Ammon's horn (tissue), 1 donor: ENCODE data around the gene CLEC14A.

ENCODE experiments used
- DNase-seq: peaks from one replicate; pipeline ENCODE4 v3.0.0-alpha.2; 2016; ENCODE audit warnings: low spot score

Gene CLEC14A, protein sequence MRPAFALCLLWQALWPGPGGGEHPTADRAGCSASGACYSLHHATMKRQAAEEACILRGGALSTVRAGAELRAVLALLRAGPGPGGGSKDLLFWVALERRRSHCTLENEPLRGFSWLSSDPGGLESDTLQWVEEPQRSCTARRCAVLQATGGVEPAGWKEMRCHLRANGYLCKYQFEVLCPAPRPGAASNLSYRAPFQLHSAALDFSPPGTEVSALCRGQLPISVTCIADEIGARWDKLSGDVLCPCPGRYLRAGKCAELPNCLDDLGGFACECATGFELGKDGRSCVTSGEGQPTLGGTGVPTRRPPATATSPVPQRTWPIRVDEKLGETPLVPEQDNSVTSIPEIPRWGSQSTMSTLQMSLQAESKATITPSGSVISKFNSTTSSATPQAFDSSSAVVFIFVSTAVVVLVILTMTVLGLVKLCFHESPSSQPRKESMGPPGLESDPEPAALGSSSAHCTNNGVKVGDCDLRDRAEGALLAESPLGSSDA

DNA sequence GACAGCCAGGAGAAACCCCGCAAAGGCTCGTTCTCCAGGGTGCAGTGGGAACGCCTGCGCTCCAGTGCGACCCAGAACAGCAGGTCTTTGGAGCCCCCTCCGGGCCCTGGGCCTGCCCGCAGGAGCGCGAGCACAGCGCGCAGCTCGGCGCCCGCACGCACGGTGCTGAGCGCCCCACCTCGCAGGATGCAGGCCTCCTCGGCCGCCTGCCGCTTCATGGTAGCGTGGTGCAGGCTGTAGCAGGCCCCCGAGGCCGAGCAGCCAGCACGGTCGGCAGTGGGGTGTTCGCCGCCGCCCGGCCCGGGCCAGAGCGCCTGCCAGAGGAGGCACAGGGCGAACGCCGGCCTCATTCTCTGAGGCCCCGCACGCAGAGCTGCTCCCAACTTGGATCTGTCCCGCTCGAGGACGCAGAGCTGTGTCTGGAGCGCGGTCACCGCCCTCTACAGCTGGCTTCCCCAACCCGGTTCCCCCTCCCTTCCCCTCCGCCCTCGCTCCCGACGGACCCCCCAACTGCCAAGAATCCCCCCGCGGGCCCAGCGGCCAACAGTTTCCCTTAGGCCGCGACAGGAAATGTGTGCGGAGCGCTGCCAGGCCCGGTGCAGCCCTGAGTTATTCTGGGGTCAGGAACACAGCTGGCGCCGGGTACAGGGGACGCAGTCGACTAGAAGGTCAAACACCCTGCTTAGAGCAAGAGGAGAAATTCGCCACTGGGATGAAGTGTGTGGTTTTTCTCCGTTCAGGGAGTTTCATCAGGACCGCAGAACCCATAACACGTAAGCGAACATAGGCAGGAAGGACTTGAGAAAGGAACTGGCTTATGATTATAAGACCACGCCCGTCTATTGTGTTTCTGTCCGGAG lies at the start of gene CLEC14A:
Gene CLEC14A, minus strand, starts transcription at position 421 of the 860 bp plus-strand sequence. Its CDS starts 71 bp downstream, at position 350.
- no peak for DNase-seq

DNA sequence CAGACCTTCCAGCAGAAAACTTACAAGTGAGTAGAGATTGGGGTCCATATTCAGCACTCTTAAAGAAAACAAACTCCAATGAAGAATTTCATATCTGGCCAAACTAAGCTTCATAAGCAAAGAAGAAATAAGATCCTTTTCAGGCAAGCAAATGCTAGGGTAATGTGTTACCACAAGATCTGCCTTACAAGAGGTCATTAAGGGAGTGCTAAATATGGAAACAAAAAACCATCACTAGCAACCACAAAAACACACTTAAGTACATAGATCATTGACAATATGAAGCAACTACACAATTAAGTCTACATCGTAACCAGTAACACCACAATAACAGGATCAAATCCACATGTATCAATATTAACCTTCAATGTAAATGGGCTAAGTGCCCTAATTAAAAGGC lies 47.1 kb upstream of the CLEC14A start:
- no peak for DNase-seq

DNA sequence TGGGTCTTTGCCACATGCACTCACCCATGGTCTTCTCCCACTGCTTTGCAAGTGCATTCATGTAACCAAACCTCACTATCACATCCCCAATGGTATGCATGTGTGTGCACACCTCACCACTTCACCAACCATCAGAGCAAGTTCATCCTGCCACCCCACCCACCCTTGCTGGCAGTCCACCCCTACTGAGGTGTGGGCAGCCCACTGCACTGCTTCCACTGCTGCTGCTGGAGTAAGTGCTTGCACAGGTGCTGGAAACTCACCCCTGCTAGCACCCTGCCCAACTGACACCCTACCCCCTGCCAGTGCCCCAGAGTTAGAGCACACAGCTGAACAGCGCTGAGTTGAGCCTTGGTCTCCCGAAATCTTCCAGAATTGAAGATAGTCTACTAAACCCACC lies 46.1 kb upstream of the CLEC14A start:
- no peak for DNase-seq

DNA sequence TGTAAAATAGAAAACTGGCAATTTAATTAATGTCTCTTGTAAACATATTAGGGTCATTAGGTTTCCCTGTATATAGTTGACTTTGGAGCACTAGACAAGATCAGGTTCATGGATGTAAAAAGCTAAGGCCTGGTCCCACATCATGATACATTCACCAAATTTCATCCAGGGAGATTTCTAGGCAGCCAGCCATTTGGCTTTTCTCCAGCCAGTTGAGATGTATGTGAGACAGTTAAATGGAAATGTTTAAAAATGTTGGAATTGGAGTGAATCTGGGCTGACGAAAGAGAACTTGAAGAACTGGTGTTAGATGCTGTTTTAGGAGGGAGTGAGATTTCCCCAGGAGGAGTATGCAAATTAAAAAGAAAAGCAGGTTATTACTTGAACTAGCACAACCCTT lies 41.8 kb upstream of the CLEC14A start:
- DNase-seq, result no peak

DNA sequence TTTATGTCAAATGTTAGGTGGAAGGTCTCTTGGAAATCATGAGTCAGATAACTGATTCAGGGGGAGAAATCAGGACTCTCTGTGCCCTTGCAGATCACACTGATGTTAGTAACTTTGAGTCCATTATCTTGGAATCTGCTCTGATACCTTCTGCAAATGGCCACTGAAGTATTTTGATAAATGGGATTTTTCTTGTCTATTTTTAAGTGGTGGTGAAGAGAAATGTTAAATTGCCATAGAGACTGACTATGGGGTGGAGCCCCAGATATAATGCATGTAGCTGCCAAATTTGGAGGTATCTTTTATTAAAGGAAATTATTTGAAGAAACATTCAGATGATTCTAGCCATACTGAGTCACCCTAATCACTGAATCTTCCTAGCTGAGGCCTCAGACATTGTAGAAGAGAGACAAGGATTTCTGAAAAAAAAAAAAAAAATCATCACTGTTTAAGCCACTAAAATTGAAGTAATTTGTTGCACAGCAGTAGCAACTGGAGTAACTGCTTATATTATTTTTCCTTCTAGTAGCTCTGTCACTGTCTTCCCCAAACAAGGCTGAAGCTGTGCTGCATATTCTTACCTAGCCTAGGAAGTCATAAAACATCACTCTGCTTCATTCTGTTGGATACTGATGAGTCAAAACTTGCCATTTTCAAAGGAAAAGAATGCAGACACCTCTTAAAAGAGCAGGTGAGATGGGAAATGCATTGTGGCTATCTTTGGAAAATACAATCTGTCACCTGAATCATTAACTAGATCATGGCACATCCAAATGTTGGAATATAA lies 36.0 kb upstream of the CLEC14A start:
- no peak for DNase-seq

DNA sequence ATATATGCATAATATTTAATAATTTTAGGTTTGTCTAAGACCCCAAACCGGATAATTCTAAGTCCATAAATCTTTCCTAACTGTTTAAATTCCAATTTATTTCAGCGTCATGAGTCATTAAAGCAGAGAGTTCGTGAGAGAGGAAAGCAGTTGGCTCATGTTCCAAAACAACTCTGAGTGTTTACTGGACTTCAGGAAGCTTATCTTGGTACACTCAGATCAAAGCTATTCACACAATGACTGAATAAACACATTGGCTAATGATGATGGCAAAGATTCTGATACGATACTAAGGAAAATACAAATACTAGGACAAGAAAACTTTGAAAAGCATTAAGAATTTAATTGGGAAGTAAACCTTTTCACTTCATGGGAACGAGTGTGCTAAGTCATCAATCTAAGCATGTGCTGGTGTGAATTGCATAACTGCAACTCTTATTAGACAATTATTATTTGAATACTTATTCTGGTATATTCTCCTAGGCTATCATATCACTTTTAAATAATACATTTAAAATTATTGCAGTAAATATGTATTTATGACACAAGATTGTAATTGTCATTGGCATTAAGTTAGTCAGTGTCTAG lies 34.8 kb upstream of the CLEC14A start:
- DNase-seq, result no peak

DNA sequence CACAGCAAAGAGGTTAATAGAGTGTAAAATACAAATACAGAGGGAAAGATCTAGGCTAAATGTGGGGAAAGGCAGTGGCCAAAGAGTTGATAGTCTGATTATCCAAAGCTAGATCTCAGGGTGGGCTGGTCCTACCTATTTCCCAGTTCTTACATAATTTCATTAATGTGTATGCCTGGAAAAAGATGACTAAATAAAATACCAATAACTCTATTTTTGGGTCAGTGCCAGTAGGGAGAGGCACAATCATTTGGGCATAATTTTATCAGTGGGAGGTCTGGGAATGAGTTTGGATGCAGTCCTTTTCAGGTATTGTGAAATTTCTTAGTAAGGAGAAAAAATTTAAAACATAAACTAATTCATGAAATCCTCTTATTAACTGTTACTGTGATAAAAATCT lies 30.6 kb upstream of the CLEC14A start:
- no peak for DNase-seq

DNA sequence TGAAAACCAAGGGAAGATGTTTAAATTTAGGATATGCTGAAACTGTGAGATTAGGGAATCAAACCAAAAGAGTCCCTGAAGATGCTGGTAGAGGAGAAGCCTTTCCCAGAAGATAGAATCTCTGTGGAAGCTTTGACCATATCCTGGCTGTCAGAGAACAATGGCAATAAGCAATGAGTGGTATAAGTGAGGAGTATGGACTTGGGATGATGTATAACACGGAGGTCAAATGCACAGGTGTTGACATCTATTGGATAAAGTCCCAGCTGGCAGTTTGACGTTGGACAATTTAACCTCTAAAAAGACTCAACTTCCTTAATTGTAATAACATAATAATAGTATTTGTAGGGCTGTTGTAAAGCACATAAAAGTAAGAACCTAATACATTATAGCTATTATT lies 30.1 kb upstream of the CLEC14A start:
- no peak for DNase-seq

DNA sequence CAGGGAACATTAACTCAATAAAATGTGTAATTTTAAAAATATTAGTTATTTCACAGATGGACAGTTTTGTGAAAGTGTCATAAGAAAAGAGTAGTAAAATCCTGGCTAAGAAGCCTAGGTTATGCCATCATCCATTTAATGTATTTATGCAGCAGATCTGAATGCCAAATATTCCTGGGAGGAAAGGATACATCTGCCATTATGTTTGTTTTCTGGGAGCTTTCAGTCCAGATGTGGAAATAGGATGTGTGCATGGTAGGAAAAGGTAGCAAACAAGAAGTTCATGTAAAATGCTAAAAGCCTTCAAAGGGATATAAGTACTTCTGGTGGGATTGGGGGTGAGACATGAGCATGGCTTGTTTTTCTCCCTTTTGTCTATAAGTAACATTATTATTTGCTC lies 27.0 kb upstream of the CLEC14A start:
- DNase-seq, result no peak

DNA sequence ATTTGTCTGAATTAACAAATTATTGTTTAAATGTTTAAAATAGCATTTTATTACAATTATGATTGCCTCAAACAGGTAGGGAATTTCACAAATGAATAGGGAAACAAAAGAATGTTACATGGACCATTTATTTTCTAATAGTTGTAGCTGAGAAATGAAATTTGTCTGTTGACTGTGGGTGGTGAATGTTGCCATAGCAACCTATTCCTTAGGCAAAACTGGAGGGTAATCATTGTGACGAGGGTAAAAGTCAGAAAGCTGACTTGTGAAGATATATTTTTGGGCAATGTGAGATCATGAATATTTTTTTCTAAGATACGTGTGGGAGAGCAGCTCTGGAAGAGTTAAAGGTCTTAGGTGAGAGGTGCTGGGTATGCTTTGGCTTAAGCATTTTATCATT lies 24.2 kb upstream of the CLEC14A start:
- DNase-seq, result no peak

DNA sequence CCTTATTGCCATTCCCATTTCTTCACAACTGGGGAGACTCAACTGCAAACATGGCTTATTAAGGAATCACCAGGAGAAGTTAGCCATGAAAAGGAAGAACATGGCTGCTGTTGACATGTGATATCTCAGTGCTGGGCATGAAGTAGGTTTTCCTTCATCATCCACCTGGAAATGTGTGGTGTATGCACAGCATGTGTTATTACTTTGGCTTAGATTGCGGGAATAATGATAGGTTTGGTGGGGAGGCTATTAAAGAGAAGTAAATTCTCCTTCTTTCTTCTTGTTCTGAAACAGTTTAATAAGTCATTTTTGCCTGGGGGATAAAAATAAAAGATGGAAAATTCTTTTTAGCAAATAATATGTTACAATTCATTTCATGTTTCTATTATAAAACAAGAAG lies 23.7 kb upstream of the CLEC14A start:
- no peak for DNase-seq

DNA sequence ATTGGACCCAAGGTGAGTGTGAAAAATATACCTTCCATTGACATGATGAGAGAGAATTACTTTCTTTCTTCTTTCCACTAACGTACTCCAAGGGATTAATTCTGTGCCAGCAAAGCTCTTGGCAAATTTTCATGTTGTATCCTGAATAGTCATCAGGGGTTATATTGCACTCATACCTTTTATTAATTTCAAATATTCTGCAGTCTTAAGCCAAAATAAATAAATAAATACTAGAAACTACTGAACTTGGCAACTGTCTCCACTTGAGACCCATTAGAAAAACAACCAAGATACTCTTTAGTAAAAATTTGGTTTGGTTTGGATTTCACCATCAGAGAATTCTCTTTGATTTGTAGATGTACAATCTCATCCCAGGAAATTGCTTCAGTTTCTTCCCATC lies 22.1 kb upstream of the CLEC14A start:
- DNase-seq, result no peak

DNA sequence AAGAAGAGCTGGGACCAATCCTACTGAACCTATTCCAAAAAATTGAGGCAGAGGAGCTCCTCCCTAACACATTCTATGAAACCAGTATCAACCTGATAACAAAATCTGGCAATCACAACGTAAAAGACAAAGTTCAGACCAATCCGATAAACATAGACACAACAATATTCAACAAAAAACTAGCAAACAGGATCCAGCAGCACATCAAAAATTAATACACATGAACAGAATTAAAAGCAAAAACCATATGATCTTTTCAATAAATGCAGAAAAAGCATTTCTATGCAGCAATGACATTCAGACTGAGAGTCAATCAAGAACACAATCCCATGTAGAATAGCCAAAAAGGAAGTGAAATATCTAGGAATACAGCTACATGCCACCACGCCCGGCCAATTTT lies 7.0 kb upstream of the CLEC14A start:
- no peak for DNase-seq

DNA sequence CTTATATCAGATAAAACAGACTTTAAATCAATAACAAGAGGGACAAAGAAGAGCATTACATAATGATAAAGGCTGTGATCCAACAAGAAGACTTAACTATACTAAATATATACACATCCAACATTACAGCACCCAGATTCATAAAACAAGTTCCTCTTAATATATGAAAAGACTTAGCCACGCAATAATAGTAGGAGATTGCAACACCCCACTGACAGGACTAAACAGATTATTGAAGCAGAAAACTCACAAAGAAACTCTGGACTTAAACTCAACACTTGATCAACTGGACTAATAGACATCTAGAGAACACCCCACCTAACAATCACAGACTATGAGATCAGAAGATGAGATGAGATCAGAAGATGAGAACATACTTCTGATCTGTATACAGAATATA lies 5.7 kb upstream of the CLEC14A start:
- no peak for DNase-seq

DNA sequence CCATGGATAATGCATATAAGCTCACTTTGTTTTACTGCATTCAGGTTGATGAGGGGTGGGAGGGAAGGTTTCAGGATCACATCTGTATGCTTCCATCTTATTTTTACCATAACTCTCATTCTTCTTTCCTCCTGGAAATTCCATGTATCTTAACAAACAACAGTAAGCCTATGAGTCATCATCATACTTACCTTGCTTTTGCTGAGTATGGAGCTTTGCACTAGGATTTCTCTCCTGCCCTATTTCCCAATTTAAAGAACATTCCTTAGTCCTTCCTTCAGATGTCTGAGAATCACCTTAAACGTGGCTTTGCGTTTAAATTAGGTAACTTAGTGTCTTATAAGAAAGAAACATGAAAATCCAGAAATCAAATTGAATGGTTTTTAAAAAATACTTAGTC lies 1.6 kb upstream of the CLEC14A start:
- DNase-seq, result no peak

DNA sequence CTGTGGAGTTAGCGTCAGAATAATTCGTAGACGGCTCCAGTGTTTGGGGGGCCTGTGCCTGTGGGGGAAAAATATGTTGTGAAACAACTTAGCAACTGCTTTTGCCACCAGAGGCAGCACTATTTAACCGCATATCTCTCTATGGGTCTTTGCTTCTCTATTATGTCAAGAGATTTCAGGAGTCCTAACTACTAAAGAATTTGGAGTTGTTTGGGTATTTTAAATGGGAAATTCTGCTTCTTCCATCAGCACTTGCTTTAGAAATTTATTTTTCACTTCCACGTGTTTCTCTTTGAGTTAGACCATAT lies 594 bp upstream of the CLEC14A start:
- no peak for DNase-seq

DNA sequence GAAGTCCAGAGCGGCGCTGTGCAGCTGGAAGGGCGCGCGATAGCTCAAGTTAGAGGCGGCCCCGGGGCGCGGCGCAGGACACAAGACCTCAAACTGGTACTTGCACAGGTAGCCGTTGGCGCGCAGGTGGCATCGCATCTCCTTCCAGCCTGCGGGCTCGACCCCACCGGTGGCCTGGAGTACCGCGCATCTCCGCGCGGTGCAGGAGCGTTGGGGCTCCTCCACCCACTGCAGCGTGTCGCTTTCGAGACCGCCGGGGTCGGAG lies 553 bp downstream of the CLEC14A start:
- no peak for DNase-seq

DNA sequence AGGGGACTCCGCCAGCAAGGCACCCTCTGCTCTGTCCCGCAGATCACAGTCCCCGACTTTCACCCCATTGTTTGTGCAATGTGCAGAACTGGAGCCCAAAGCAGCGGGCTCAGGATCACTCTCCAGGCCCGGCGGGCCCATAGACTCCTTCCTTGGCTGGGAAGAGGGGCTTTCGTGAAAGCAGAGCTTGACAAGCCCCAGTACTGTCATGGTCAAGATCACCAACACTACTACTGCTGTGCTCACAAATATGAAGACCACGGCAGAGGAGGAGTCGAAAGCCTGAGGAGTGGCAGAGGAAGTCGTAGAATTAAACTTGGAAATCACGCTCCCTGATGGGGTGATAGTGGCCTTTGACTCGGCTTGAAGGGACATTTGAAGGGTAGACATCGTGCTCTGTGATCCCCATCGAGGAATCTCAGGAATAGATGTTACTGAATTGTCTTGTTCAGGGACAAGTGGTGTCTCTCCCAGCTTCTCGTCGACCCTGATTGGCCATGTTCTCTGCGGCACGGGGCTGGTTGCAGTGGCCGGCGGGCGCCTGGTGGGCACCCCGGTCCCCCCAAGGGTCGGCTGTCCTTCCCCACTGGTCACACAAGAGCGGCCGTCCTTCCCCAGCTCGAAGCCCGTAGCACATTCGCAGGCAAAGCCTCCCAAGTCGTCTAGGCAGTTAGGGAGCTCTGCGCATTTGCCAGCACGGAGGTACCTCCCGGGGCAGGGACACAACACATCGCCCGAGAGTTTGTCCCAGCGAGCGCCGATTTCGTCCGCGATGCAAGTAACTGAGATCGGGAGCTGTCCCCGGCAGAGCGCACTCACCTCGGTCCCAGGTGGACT lies 1.1 kb downstream of the CLEC14A start:
- no peak for DNase-seq

DNA sequence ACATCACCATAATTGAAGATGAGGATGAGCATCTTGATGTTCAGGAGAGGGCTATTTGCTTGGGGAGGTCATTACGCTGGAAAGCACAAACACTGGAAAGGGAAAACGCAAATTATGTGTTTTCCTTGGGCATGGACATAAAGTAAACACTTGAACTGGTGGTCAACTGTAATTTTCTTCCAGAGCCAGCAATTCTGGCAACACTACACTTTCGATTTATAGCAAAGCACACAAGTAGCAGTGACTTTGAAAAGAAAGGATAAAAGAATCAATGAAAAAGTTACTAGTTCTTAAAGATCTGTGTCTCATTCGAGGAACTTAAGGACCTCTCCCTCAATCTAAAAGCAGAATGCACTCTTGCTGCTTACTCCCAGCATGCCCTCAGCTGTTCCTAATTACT lies 2.2 kb downstream of the CLEC14A start:
- DNase-seq, result no peak

DNA sequence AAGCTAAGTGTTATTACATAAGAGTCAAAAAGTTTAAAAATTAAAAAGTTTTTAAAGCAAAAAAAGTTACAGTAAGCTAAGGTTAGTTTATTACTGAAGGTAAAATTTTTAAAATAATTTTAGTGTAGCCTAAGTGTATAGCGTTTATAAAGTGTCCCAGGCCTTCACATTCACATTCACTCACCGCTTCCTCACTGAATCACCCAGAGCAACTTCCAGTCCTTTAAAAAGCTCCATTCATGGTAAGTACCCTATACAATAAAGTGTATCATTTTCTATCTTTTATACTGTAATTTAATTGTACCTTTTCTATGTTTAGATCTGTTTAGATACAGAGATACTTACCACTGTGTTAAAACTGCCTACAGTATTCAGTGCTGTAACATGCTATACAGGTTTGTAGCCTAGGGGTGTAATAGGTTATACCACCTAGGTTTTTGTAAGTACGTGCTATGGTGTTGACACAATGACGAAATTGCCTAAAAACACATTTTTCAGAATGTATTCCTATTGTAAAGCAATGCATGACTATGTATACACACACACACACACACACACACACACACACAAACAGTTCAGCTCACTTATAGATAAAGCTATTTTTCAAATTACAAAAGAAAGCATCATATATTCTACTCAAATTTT lies 3.7 kb downstream of the CLEC14A start:
- no peak for DNase-seq

DNA sequence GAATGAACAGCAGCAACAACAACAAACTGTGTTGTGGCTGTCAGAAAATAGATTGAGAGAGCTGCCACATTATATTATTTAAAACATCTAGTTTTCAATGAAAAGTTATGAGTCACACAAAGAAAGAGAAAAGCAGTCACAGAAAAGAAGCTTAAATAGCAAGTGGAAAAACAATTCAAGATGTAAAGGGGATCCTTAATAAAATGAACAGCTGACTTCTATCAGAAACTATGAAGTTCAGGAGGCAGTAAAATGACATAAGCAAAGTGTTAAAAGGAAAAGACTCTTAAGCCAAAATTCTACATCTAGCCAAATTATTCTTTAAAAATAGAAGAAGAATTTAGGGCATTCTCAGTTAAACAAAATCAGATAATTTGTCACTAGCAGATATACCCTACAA lies 5.6 kb downstream of the CLEC14A start:
- no peak for DNase-seq
